Testis (tissue), 2 donors: ENCODE results near the gene SAMD4A.

Experiments used
- CTCF ChIP-seq, 3 experiments: fragments of 450-650 bp in 2 of 3; fragments of 200-600 bp in 1 of 3; sonication (generic) in 1 of 3; IDR thresholded peaks; one replicate each; pipeline ENCODE4 v1.5.1; 2016 to 2019; ENCODE audit warnings: antibody characterized with exemption in 3 of 3, mild to moderate bottlenecking in 2 of 3, moderate library complexity in 1 of 3
- POLR2A ChIP-seq: fragments of 450-650 bp; IDR thresholded peaks from one replicate; pipeline ENCODE4 v1.6.1; 2017; ENCODE audit warnings: antibody characterized with exemption, mild to moderate bottlenecking, moderate library complexity

GRCh38 chr14:54673193-54674045, 106.5 kb downstream of the SAMD4A start:
- TF ChIP-seq CTCF (IDR thresholded peaks at IDR 0.05) (no peak), POLR2A (no peak)
